AG09309 (cell line): ENCODE results near the gene POU6F2.

Experiments used
- DNase-seq: peaks from one replicate; pipeline ENCODE4 v3.0.0-alpha.2; 2010; ENCODE audit warnings: low read depth
- H3K4me3 ChIP-seq: 2 replicates; pipeline ENCODE4 v1.5.1; 2011; ENCODE audit warnings: mild to moderate bottlenecking, low read depth, low read length, moderate library complexity; ENCODE audit not compliant: control insufficient read depth
- TF ChIP-seq, protein P1 (sequence below): IDR thresholded peaks from 2 replicates; pipeline ENCODE4 v1.5.1; 2011; ENCODE audit warnings: mild to moderate bottlenecking, low read depth, low read length, inconsistent platforms; ENCODE audit not compliant: insufficient read depth, control insufficient read depth; ENCODE audit errors: missing control alignments

POU6F2 gene

GRCh38 chr7:39510864-39511354 lies 533.2 kb downstream of the POU6F2 start:
- H3K4me3 ChIP-seq, result no peak overlapping the region
- DNase-seq, result no peak
- TF ChIP-seq, protein P1, sequence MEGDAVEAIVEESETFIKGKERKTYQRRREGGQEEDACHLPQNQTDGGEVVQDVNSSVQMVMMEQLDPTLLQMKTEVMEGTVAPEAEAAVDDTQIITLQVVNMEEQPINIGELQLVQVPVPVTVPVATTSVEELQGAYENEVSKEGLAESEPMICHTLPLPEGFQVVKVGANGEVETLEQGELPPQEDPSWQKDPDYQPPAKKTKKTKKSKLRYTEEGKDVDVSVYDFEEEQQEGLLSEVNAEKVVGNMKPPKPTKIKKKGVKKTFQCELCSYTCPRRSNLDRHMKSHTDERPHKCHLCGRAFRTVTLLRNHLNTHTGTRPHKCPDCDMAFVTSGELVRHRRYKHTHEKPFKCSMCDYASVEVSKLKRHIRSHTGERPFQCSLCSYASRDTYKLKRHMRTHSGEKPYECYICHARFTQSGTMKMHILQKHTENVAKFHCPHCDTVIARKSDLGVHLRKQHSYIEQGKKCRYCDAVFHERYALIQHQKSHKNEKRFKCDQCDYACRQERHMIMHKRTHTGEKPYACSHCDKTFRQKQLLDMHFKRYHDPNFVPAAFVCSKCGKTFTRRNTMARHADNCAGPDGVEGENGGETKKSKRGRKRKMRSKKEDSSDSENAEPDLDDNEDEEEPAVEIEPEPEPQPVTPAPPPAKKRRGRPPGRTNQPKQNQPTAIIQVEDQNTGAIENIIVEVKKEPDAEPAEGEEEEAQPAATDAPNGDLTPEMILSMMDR, result no peak

DNA sequence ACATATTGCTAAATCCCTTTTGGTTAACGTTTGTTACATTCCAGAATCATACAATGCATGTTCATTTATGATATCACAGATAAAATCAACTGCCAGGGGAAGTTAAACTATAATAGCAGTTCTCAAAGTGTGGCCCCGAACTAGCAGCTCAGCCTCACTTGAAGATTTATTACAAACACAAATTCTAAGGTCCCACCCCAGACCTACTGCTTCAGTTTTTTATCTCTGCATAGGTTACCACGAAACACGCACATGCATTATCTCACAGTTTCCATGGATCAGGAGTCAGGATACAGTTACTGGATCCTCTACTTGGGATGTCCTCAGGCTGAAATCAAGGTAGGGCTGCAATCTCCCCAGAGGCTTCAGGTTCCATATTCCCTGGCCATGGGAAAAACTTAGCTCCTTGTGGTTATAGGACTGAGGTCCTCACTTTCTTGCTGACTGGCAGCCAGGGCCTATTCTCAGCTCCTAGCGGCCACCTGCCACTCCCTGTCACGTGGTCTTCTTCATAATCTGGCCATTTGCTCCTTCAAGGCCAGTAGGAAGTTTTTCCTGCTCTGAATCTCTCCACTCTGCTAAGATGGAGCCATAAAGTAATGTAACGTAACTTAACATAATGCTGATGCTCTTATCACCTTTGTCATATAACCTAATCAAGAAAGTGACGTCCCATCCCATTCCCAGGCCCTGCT lies 538.0 kb downstream of the POU6F2 start:
- no peak overlapping the region for H3K4me3 ChIP-seq
- TF ChIP-seq, protein P1, result no peak
- DNase-seq, result no peak

DNA sequence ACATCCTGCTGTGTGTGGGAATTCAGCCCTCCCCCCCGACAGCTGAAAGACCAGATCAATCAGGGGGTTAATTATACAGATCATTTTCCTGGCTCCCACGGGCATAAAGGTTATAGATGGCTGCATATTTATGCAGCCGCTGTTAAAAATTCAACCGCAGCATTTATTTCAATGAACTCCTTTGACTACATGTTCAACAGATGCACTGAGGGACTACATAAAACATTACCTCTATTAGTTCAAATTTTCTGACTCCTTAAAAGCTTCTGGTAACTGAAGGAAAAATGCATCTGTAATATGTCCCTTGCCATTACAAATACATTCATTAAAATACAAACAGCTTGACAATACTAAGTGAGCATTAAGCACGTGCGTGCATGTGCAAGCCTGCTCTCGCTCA lies 538.8 kb downstream of the POU6F2 start:
- TF ChIP-seq, protein P1, result no peak
- no peak for DNase-seq

DNA sequence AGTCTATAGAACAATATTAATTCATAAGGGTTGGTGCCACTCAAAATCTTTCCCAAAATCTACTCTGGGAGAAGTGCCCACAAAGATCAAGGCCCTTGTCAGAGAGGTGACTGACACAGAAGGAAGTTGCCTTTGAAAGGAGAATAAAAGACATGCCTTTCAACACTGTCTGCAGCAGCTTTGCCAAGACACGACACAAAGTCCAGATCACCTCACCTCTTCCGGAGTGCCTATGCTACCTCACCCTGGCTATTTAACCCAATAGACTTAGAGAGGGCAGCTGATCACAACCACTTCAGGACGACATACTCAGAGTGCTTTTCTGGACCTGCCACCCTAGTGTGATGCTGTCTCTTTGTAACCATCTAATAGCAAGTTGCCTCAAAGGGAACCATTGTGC lies 539.5 kb downstream of the POU6F2 start:
- TF ChIP-seq, protein P1, result no peak
- H3K4me3 ChIP-seq, result no peak overlapping the region
- DNase-seq, result no peak

More for the DNA sequence above, 538.8 kb downstream of the POU6F2 start:
- H3K4me3 ChIP-seq, result no peak overlapping the region
